Tibial artery (tissue), 4 donors: Measurements from ENCODE around the gene FGFBP1.

Experiments used
- DNase-seq, 2 donors: peaks; one replicate each; pipeline ENCODE4 v3.0.0-alpha.2; 2019
- H3K27ac ChIP-seq, 2 donors: fragments of 200-600 bp; sonication (generic) in 1 of 2; 1 replicate in 1 of 2; 2 replicates in 1 of 2; pipeline ENCODE4 v1.5.1; 2018 to 2019; ENCODE audit warnings: mild to moderate bottlenecking in 1 of 2
- H3K27me3 ChIP-seq, 2 donors: fragments of 200-600 bp; sonication (generic) in 1 of 2; one replicate each; pipeline versions ENCODE4 v1.5.1 to v1.6.0; 2016 to 2019
- H3K36me3 ChIP-seq, 3 donors: fragments of 200-600 bp; sonication (generic) in 2 of 3; one replicate each; pipeline ENCODE4 v1.5.1; 2016 to 2019; ENCODE audit warnings: mild to moderate bottlenecking in 2 of 3
- H3K4me1 ChIP-seq, 4 donors: fragments of 200-600 bp; sonication (generic) in 2 of 4; 1 replicate in 3 of 4; 2 replicates in 1 of 4; pipeline ENCODE4 v1.5.1; 2016 to 2019
- H3K4me3 ChIP-seq, 2 donors: fragments of 200-600 bp; sonication (generic) in 1 of 2; 1 replicate in 1 of 2; 2 replicates in 1 of 2; pipeline ENCODE4 v1.5.1; 2018 to 2019; ENCODE audit warnings: mild to moderate bottlenecking in 2 of 2
- H3K9me3 ChIP-seq, 3 donors: fragments of 200-600 bp; sonication (generic) in 1 of 3; one replicate each; pipeline ENCODE4 v1.5.1; 2016 to 2019
- CTCF ChIP-seq, 2 experiments: fragments of 200-600 bp in 1 of 2; fragments of 450-650 bp in 1 of 2; IDR thresholded peaks; one replicate each; pipeline ENCODE4 v1.5.1; 2017 to 2019; ENCODE audit warnings: antibody characterized with exemption in 2 of 2, mild to moderate bottlenecking in 1 of 2, moderate library complexity in 1 of 2
- intact Hi-C: fragments of 100-400 bp; cut with DNase I; formaldehyde crosslinking; loops from one replicate; pipeline ENCODE4 v1.15.0; 2023; ENCODE audit warnings: low total_unique reads

FGFBP1 gene

DNA sequence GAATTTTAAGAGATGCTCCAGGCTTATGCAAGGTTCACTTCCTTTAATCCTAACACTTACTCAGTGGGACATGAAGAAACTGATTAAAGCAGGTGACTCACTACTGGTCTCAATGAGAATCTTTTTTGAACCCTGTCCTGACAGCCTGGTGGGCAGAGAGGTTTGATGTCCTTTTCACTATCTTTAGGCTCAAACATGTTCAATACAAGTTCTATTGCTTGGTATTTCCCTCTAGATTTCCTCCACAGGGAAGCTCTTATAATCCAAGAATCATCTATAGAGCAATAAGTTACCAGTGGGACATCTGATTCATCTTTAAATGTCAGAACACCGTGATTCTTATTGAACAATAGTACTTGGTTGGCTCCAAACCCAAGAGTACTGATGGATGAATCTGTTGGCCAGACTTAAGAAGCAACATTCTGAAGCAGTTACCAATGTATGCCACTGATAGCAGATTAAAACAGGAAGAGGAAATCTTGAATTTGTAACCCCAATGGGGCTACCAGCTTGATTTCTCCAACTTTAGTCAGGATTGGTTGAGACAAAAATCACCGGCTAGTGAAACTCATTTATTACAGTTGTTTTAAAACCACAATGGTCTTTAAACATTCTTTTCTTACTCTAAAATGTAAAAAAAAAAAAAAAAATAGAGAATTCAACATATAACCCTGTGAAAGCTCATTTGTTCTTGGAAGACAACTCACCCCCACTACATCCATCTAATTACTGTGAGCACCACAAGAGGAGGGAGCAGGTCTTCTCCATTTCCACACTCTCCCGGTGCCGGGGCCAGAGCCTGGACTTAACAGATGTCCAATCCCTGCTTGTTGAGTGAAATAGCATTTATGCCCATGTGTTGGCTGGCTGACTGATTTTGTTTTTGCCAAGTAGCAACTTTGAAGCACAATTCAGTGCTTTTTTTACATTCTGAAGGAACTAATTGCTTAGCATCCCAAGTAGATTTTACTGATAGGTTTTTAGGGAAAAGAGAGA is 43.3 kb downstream of the FGFBP1 start:
- Histone ChIP-seq H3K27ac (no peak overlapping the region), H3K36me3 (no peaks in the 10 kb centered on the region), H3K4me3 (no peak overlapping the region), H3K4me1 (no peaks in the 10 kb centered on the region), H3K27me3 (no peaks in the 10 kb centered on the region), H3K9me3 (no peaks in the 10 kb centered on the region)
- TF ChIP-seq CTCF (IDR thresholded peaks at IDR 0.05) = no peak
- DNase-seq = no peak
- intact Hi-C loops = no loop called here

DNA sequence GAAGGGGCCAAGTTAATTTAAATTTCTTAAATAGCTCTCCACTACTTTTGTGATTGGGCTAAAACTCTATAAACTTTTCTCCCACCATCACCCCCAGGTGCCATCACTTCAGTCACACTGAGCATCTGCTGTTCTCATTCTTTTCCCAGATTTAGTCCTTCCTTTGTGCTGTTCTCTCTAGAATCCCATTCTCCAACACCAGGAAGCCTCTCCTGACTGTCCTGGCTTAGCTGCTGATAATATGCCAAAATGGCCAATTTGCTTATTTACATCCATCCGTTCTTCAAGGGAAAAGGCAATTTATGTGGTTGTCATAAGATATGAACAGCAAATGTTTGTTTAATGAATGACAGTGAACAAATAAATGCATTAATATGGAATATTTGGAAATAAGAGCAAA is 44.1 kb downstream of the FGFBP1 start:
- intact Hi-C loops = no loop called here
- Histone ChIP-seq H3K4me1 (no peaks in the 10 kb centered on the region), H3K9me3 (no peaks in the 10 kb centered on the region), H3K27ac (no peak overlapping the region), H3K36me3 (no peaks in the 10 kb centered on the region), H3K27me3 (no peaks in the 10 kb centered on the region), H3K4me3 (no peak overlapping the region)
- TF ChIP-seq CTCF (IDR thresholded peaks at IDR 0.05) = no peak
- no peak for DNase-seq

GRCh38 chr4:15893962-15894361 is 44.6 kb downstream of the FGFBP1 start:
- Histone ChIP-seq H3K9me3 (no peaks in the 10 kb centered on the region), H3K27me3 (no peaks in the 10 kb centered on the region), H3K4me3 (no peak overlapping the region), H3K4me1 (no peaks in the 10 kb centered on the region), H3K36me3 (no peaks in the 10 kb centered on the region), H3K27ac (no peak overlapping the region)
- no peak for TF ChIP-seq CTCF (IDR thresholded peaks at IDR 0.05)
- no peak for DNase-seq
- intact Hi-C loops = no loop called here

DNA sequence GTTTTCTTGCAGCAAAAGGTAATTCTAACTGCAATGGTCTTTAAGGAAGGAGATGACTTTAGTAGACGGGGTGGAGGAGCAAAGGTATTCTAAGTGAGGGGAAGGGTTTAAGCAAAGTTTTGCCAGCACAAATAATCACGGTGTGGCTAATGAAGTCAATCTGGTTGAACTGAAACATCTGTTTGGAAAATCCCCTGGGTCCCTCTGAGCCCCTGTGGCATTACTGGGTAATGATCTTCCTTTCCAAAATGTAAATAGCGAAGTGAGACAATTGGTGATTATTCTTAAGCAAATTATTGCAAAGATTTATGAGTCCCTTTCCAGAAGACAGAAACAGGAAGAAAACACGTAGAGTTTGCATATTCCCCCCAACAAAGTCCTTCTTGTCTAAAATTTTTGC is 47.2 kb downstream of the FGFBP1 start:
- no peak overlapping the region for H3K4me3 ChIP-seq
- no peaks in the 10 kb centered on the region for H3K4me1 ChIP-seq
- H3K27me3 ChIP-seq = no peaks in the 10 kb centered on the region
- DNase-seq = no peak
- intact Hi-C loops = no loop called here
- no peaks in the 10 kb centered on the region for H3K36me3 ChIP-seq
- no peak for TF ChIP-seq CTCF (IDR thresholded peaks at IDR 0.05)
- no peak overlapping the region for H3K27ac ChIP-seq
- H3K9me3 ChIP-seq = no peaks in the 10 kb centered on the region

- no peak overlapping the region for H3K4me3 ChIP-seq
- H3K36me3 ChIP-seq = no peaks in the 10 kb centered on the region
- no peaks in the 10 kb centered on the region for H3K9me3 ChIP-seq
- no peak overlapping the region for H3K27ac ChIP-seq
- H3K4me1 ChIP-seq = no peaks in the 10 kb centered on the region
- DNase-seq = no peak
- no peak for TF ChIP-seq CTCF (IDR thresholded peaks at IDR 0.05)
- H3K27me3 ChIP-seq = no peaks in the 10 kb centered on the region
- intact Hi-C loops = no loop called here
Observed at GRCh38 chr4:15890246-15890829, 48.2 kb downstream of the FGFBP1 start.
